GM12864 (cell line): ENCODE results near the gene SLC8A3.
A peak's percentile ranks its signal among the peaks of the same experiment; 100 is the strongest.
"Not testable (repeated sequence)": the region's sequence is repeated elsewhere in the genome, so short reads cannot be mapped to it uniquely, and the experiment has no call there.

ENCODE experiments used
- DNase-seq: peaks from one replicate; pipeline ENCODE4 v3.0.0-alpha.2; 2011; ENCODE audit warnings: low read depth
- H3K4me3 ChIP-seq: 2 replicates; pipeline ENCODE4 v1.5.1; 2011; ENCODE audit warnings: mild to moderate bottlenecking, low read depth, low read length, control low read depth
- CTCF ChIP-seq: IDR thresholded peaks from 2 replicates; pipeline ENCODE4 v1.5.1; 2011; ENCODE audit warnings: low read depth, mild to moderate bottlenecking, moderate library complexity, low read length, control low read depth, inconsistent platforms; ENCODE audit errors: missing control alignments

The SLC8A3 gene

GRCh38 chr14:70188659-70189455 lies at the start of gene SLC8A3:
Gene SLC8A3 (minus strand): TSS chr14:70188951. CDS start chr14:70168422, 20,529 bp downstream.
- H3K4me3 ChIP-seq: peak within 1 kb of the TSS; percentile 86
- TF ChIP-seq CTCF: peak; percentile 6
- DNase-seq: no peak

GRCh38 chr14:70237710-70238109 lies 49.0 kb upstream of the SLC8A3 start:
- TF ChIP-seq CTCF: no peak
- H3K4me3 ChIP-seq: no peak overlapping the region
- no peak for DNase-seq

- TF ChIP-seq CTCF: no peak
- no peak overlapping the region for H3K4me3 ChIP-seq
- no peak for DNase-seq
These were observed 45.6 kb upstream of the SLC8A3 start for GRCh38 chr14:70234066-70234950.

- not testable (repeated sequence) for H3K4me3 ChIP-seq, DNase-seq
These were observed 43.2 kb upstream of the SLC8A3 start for GRCh38 chr14:70231756-70232544.

- H3K4me3 ChIP-seq, DNase-seq: not testable (repeated sequence)
These were observed 41.3 kb upstream of the SLC8A3 start for GRCh38 chr14:70229877-70230640.

GRCh38 chr14:70213721-70214282 lies 25.1 kb upstream of the SLC8A3 start:
- no peak for DNase-seq
- TF ChIP-seq CTCF: no peak
- H3K4me3 ChIP-seq: no peak overlapping the region

GRCh38 chr14:70212752-70213151 lies 24.0 kb upstream of the SLC8A3 start:
- no peak overlapping the region for H3K4me3 ChIP-seq
- no peak for TF ChIP-seq CTCF
- no peak for DNase-seq
